ENCODE data around the gene STT3B. TPM values are rescaled to one million over a fixed set of nuclear protein-coding genes. Genes with fewer than 3 reads are reported as not detected.

STT3B gene
- polyA plus RNA-seq, 1 donor (not counting 4 experiments of a cell fraction or from before 2014, with no cell fraction given), result 129 TPM

- Histone ChIP-seq H3K4me3 (ENCODE audit: control insufficient read depth in 2 of 3, extremely low read depth in 1 of 3, insufficient read depth in 2 of 3, low read depth in 1 of 3, low read length in 3 of 3) (no peak overlapping the region), H3K9me1 (ENCODE audit: control insufficient read depth, extremely low read depth, insufficient read depth, low read length) (no peaks in the 10 kb centered on the region), H3K9ac (ENCODE audit: control insufficient read depth, extremely low read depth, insufficient read depth, low read length) (no peak overlapping the region), H4K20me1 (ENCODE audit: control insufficient read depth, extremely low read depth, insufficient read depth, low read length) (no peaks in the 10 kb centered on the region), H2AFZ (ENCODE audit: control insufficient read depth, low read length) (no peak overlapping the region), H3K4me2 (ENCODE audit: control insufficient read depth, extremely low read depth, insufficient read depth, low read depth, low read length) (no peak overlapping the region), H3K9me3 (ENCODE audit: control insufficient read depth, low read depth, low read length) (no peaks in the 10 kb centered on the region), H3K79me2 (ENCODE audit: control insufficient read depth, insufficient read depth, low read length) (no peaks in the 10 kb centered on the region), H3K4me1 (ENCODE audit: control insufficient read depth, extremely low read depth, insufficient read depth, low read length) (no peaks in the 10 kb centered on the region), H3K27me3 (ENCODE audit: control insufficient read depth, extremely low read depth, insufficient read depth, low read length) (peaks cover 16% of the 10 kb centered on the region), H3K36me3 (ENCODE audit: control insufficient read depth in 2 of 2, extremely low read depth in 1 of 2, insufficient read depth in 2 of 2, low read length in 2 of 2) (no peaks in the 10 kb centered on the region), H3K27ac (ENCODE audit: control insufficient read depth, insufficient read depth, low read length) (no peak overlapping the region)
- no peak for FAIRE-seq
- DNase-seq (ENCODE audit: low read depth, low spot score), result no peak
- dilution Hi-C loops (cut with MboI; ENCODE audit: extremely low pct_ligation_motif_present, low sequenced_read_pairs), result no loop called here
- no peak for TF ChIP-seq CTCF (optimal IDR thresholded peaks at IDR 0.05 in 1 of 3, IDR thresholded peaks at IDR 0.05 in 1 of 3, conservative IDR thresholded peaks at IDR 0.05 in 1 of 3; ENCODE audit: extremely low read depth in 1 of 3, insufficient read depth in 2 of 3, low read length in 3 of 3)
- TF ChIP-seq EZH2 (IDR thresholded peaks at IDR 0.05; ENCODE audit: low read length), result no peak
Measured at GRCh38 chr3:31503456-31503855, 29.3 kb upstream of the STT3B start.

GRCh38 chr3:31504230-31504629, 28.5 kb upstream of the STT3B start:
- Histone ChIP-seq H3K4me2 (ENCODE audit: control insufficient read depth, extremely low read depth, insufficient read depth, low read depth, low read length) (no peak overlapping the region), H4K20me1 (ENCODE audit: control insufficient read depth, extremely low read depth, insufficient read depth, low read length) (no peaks in the 10 kb centered on the region), H3K9me3 (ENCODE audit: control insufficient read depth, low read depth, low read length) (no peaks in the 10 kb centered on the region), H2AFZ (ENCODE audit: control insufficient read depth, low read length) (no peak overlapping the region), H3K36me3 (ENCODE audit: control insufficient read depth in 2 of 2, extremely low read depth in 1 of 2, insufficient read depth in 2 of 2, low read length in 2 of 2) (no peaks in the 10 kb centered on the region), H3K9ac (ENCODE audit: control insufficient read depth, extremely low read depth, insufficient read depth, low read length) (no peak overlapping the region), H3K27me3 (ENCODE audit: control insufficient read depth, extremely low read depth, insufficient read depth, low read length) (peaks cover 20% of the 10 kb centered on the region), H3K27ac (ENCODE audit: control insufficient read depth, insufficient read depth, low read length) (no peak overlapping the region), H3K9me1 (ENCODE audit: control insufficient read depth, extremely low read depth, insufficient read depth, low read length) (no peaks in the 10 kb centered on the region), H3K4me1 (ENCODE audit: control insufficient read depth, extremely low read depth, insufficient read depth, low read length) (no peaks in the 10 kb centered on the region), H3K79me2 (ENCODE audit: control insufficient read depth, insufficient read depth, low read length) (no peaks in the 10 kb centered on the region), H3K4me3 (ENCODE audit: control insufficient read depth in 2 of 3, extremely low read depth in 1 of 3, insufficient read depth in 2 of 3, low read depth in 1 of 3, low read length in 3 of 3) (no peak overlapping the region)
- DNase-seq (ENCODE audit: low read depth, low spot score), result no peak
- TF ChIP-seq CTCF (optimal IDR thresholded peaks at IDR 0.05 in 1 of 3, IDR thresholded peaks at IDR 0.05 in 1 of 3, conservative IDR thresholded peaks at IDR 0.05 in 1 of 3; ENCODE audit: extremely low read depth in 1 of 3, insufficient read depth in 2 of 3, low read length in 3 of 3) (no peak), EZH2 (IDR thresholded peaks at IDR 0.05; ENCODE audit: low read length) (no peak)
- FAIRE-seq, result no peak
- dilution Hi-C loops (cut with MboI; ENCODE audit: extremely low pct_ligation_motif_present, low sequenced_read_pairs), result no loop called here

All from keratinocyte (primary cell).